HCT116 (cell line): ENCODE data around the gene RBM43. TPM values are rescaled to one million over a fixed set of nuclear protein-coding genes. Genes with fewer than 3 reads are reported as not detected.

Experiments used
- ATAC-seq: fragments of 200-7000 bp; cut with Tn5 transposase; 2 replicates; pipeline ENCODE4 v1.9.1; 2020; ENCODE audit warnings: mild to moderate bottlenecking, moderate library complexity
- BruUV-seq: library from RNA; stranded (reverse); fragments of 400-500 nt; replicated peaks from 2 replicates; lab custom pipeline; 2021; lab: Mats Ljungman, UMichigan
- CTCF ChIA-PET: fragments of 300-600 bp; sonication (Branson Sonifier 250); formaldehyde crosslinking; loops from one replicate; lab custom pipeline; 2021; ENCODE audit warnings: antibody characterized with exemption; lab: Charles Lee
- POLR2A ChIA-PET: fragments of 300-600, 350-600 bp; sonication (Branson Sonifier 250); formaldehyde crosslinking; loops from one replicate; lab custom pipeline; 2021; ENCODE audit warnings: antibody characterized with exemption; lab: Charles Lee
- RAD21 ChIA-PET, 2 experiments: fragments of 300-600 bp; sonication (Branson Sonifier 250); formaldehyde crosslinking; loops; one replicate each; lab custom pipeline; 2023; ENCODE audit warnings: low total read pairs in 2 of 2; ENCODE audit not compliant: uncharacterized antibody in 2 of 2, unreplicated experiment in 2 of 2, low non-redundant PET in 1 of 2; lab: Charles Lee
- DNase-seq: peaks from one replicate; pipeline ENCODE4 v3.0.0-alpha.2; 2010; ENCODE audit warnings: low read depth, low spot score
- H2AFZ ChIP-seq: fragments of 200-600 bp; shearing (Covaris generic), sonication (generic); 2 replicates; pipeline ENCODE4 v1.6.1; 2017; ENCODE audit warnings: low read depth, mixed run types, mixed read lengths, antibody characterized with exemption, low read length; ENCODE audit not compliant: poor library complexity, severe bottlenecking
- H3K27ac ChIP-seq: 2 replicates; pipeline ENCODE4 v1.5.1; 2012; ENCODE audit warnings: low read depth, low read length
- H3K27me3 ChIP-seq: fragments of 200-600 bp; sonication (generic); 2 replicates; pipeline ENCODE4 v1.6.1; 2016; ENCODE audit warnings: mixed run types, low read length, mixed read lengths; ENCODE audit not compliant: insufficient read depth
- H3K36me3 ChIP-seq, 2 experiments: fragments of 200-500 bp in 1 of 2; fragments of 200-600 bp in 1 of 2; sonication (Bioruptor generic) in 1 of 2; sonication (generic) in 1 of 2; 2 replicates each; pipeline versions ENCODE4 v1.5.1 to v1.6.1; 2014 to 2016; ENCODE audit warnings: low read length in 2 of 2, inconsistent platforms in 1 of 2, mixed read lengths in 1 of 2, mixed run types in 1 of 2; ENCODE audit not compliant: insufficient read depth in 2 of 2, control insufficient read depth in 1 of 2
- H3K4me1 ChIP-seq, 2 experiments: fragments of 200-600 bp in 1 of 2; sonication (generic) in 1 of 2; 2 replicates each; pipeline versions ENCODE4 v1.5.1 to v1.6.1; 2012 to 2017; ENCODE audit warnings: low read length in 2 of 2, inconsistent platforms in 1 of 2, mild to moderate bottlenecking in 1 of 2, mixed read lengths in 1 of 2, mixed run types in 1 of 2, moderate library complexity in 1 of 2; ENCODE audit not compliant: insufficient read depth in 2 of 2, control insufficient read depth in 1 of 2
- H3K4me2 ChIP-seq: fragments of 200-600 bp; sonication (generic); 2 replicates; pipeline ENCODE4 v1.6.1; 2017; ENCODE audit warnings: mixed run types, low read length, mixed read lengths
- H3K4me3 ChIP-seq, 2 experiments: fragments of 200-600 bp in 1 of 2; sonication (generic) in 1 of 2; replicated peaks in 1 of 2; 2 replicates each; pipeline ENCODE4 v1.5.1; 2011 to 2016; ENCODE audit warnings: low read length in 2 of 2, control low read depth in 1 of 2, low read depth in 1 of 2, mild to moderate bottlenecking in 1 of 2, mixed read lengths in 1 of 2, mixed run types in 1 of 2
- H3K79me2 ChIP-seq: fragments of 200-600 bp; sonication (generic); 2 replicates; pipeline ENCODE4 v1.6.1; 2017; ENCODE audit warnings: mild to moderate bottlenecking, mixed run types, low read length, moderate library complexity, mixed read lengths; ENCODE audit not compliant: insufficient read depth
- H3K9ac ChIP-seq: fragments of 200-600 bp; sonication (generic); 2 replicates; pipeline ENCODE4 v1.6.1; 2016; ENCODE audit warnings: low read length, mixed read lengths
- H3K9me2 ChIP-seq: fragments of 200-600 bp; sonication (generic), shearing (Covaris generic); 2 replicates; pipeline ENCODE4 v1.6.1; 2017; ENCODE audit warnings: mixed run types, mild to moderate bottlenecking, moderate library complexity; ENCODE audit not compliant: insufficient read depth
- H3K9me3 ChIP-seq, 2 experiments: fragments of 200-500 bp in 1 of 2; fragments of 200-600 bp in 1 of 2; sonication (Bioruptor generic) in 1 of 2; sonication (generic) in 1 of 2; 2 replicates each; pipeline ENCODE4 v1.6.1; 2014 to 2017; ENCODE audit warnings: low read length in 2 of 2, mixed read lengths in 2 of 2, inconsistent platforms in 1 of 2, low read depth in 1 of 2, mild to moderate bottlenecking in 1 of 2, mixed run types in 1 of 2, moderate library complexity in 1 of 2; ENCODE audit not compliant: control insufficient read depth in 1 of 2, insufficient read depth in 1 of 2
- H4K20me1 ChIP-seq: fragments of 200-600 bp; sonication (generic), shearing (Covaris generic); 2 replicates; pipeline ENCODE4 v1.6.1; 2017; ENCODE audit warnings: mixed run types, mild to moderate bottlenecking, moderate library complexity; ENCODE audit not compliant: insufficient read depth
- CBX3 ChIP-seq: IDR thresholded peaks from 2 replicates; pipeline ENCODE4 v1.6.1; 2012; ENCODE audit warnings: low read depth
- ELF1 ChIP-seq: IDR thresholded peaks from 2 replicates; pipeline ENCODE4 v1.6.1; 2012; ENCODE audit warnings: low read depth, borderline replicate concordance
- FOSL1 ChIP-seq: IDR thresholded peaks from 2 replicates; pipeline ENCODE4 v1.6.1; 2012; ENCODE audit warnings: low read depth
- POLR2A ChIP-seq: IDR thresholded peaks from 2 replicates; pipeline ENCODE4 v1.7.0; 2011; ENCODE audit warnings: borderline replicate concordance; ENCODE audit not compliant: insufficient read depth, insufficient read length; ENCODE audit errors: extremely low read depth
- RAD21 ChIP-seq: IDR thresholded peaks from 2 replicates; pipeline ENCODE4 v1.6.1; 2012; ENCODE audit warnings: low read depth, mild to moderate bottlenecking
- REST ChIP-seq: IDR thresholded peaks from 2 replicates; pipeline ENCODE4 v1.6.1; 2012; ENCODE audit warnings: low read depth
- SIN3A ChIP-seq: IDR thresholded peaks from 2 replicates; pipeline ENCODE4 v1.6.1; 2012; ENCODE audit warnings: low read depth
- SP1 ChIP-seq: IDR thresholded peaks from 2 replicates; pipeline ENCODE4 v1.6.1; 2012; ENCODE audit warnings: low read depth
- SRF ChIP-seq: IDR thresholded peaks from 2 replicates; pipeline ENCODE4 v1.6.1; 2012; ENCODE audit warnings: low read depth
- ZBTB33 ChIP-seq: IDR thresholded peaks from 2 replicates; pipeline ENCODE4 v1.6.1; 2011; ENCODE audit warnings: mild to moderate bottlenecking, low read length, moderate library complexity; ENCODE audit not compliant: insufficient replicate concordance; ENCODE audit errors: extremely low read depth
- intact Hi-C: fragments of 100-400 bp; cut with micrococcal nuclease; formaldehyde crosslinking; loops from 2 replicates; pipeline ENCODE4 v1.10.0; 2022
- total RNA-seq: library from RNA; stranded (reverse); gene quantifications from one replicate; pipeline ENCODE4 v1.2.1, GENCODE V29; 2021; ENCODE audit not compliant: unreplicated experiment

Gene RBM43
- total RNA-seq, 1 experiment from 2014 or later, result 3.3 TPM

- Histone ChIP-seq H3K79me2 (no peaks in the 10 kb centered on the region), H3K4me2 (no peak overlapping the region), H3K9ac (no peak overlapping the region), H3K4me3 (no peak overlapping the region), H3K4me1 (no peaks in the 10 kb centered on the region), H3K9me3 (no peaks in the 10 kb centered on the region), H3K27ac (no peak overlapping the region), H3K27me3 (no peaks in the 10 kb centered on the region), H3K9me2 (no peaks in the 10 kb centered on the region), H4K20me1 (no peaks in the 10 kb centered on the region), H3K36me3 (no peaks in the 10 kb centered on the region), H2AFZ (no peak overlapping the region)
- ATAC-seq (no peak), DNase-seq (no peak)
- CTCF ChIA-PET, result no interaction called here
- no peak for TF ChIP-seq RAD21
- RAD21 ChIA-PET, result no interaction called here
- intact Hi-C loops, result no loop called here
- POLR2A ChIA-PET, result no interaction called here
- BruUV-seq, result no TSS peak
Measured at GRCh38 chr2:151204756-151205155, 56.9 kb downstream of the RBM43 start.

- Histone ChIP-seq H3K4me3 (no peak overlapping the region), H3K9ac (no peak overlapping the region), H3K9me3 (no peaks in the 10 kb centered on the region), H4K20me1 (no peaks in the 10 kb centered on the region), H3K79me2 (no peaks in the 10 kb centered on the region), H3K9me2 (no peaks in the 10 kb centered on the region), H2AFZ (no peak overlapping the region), H3K4me1 (peaks cover 0 to 5% of the 10 kb centered on the region in 2 experiments; a peak in 1 of 4 replicates), H3K27ac (no peak overlapping the region), H3K27me3 (no peaks in the 10 kb centered on the region), H3K36me3 (no peaks in the 10 kb centered on the region), H3K4me2 (no peak overlapping the region)
- TF ChIP-seq FOSL1 (no peak), SP1 (no peak), REST (no peak), ELF1 (no peak), SIN3A (no peak), ZBTB33 (no peak), SRF (no peak), CBX3 (no peak), POLR2A (no peak), RAD21 (no peak)
- DNase-seq, result no peak
- ChIA-PET POLR2A (no interaction called here), RAD21 (no interaction called here), CTCF (no interaction called here)
- no TSS peak for BruUV-seq
- intact Hi-C loops, result no loop called here
- ATAC-seq, result no peak
Measured at GRCh38 chr2:151200844-151201243, 60.8 kb downstream of the RBM43 start.
